ENCODE measurements around the gene NODAL.

The NODAL gene

DNA sequence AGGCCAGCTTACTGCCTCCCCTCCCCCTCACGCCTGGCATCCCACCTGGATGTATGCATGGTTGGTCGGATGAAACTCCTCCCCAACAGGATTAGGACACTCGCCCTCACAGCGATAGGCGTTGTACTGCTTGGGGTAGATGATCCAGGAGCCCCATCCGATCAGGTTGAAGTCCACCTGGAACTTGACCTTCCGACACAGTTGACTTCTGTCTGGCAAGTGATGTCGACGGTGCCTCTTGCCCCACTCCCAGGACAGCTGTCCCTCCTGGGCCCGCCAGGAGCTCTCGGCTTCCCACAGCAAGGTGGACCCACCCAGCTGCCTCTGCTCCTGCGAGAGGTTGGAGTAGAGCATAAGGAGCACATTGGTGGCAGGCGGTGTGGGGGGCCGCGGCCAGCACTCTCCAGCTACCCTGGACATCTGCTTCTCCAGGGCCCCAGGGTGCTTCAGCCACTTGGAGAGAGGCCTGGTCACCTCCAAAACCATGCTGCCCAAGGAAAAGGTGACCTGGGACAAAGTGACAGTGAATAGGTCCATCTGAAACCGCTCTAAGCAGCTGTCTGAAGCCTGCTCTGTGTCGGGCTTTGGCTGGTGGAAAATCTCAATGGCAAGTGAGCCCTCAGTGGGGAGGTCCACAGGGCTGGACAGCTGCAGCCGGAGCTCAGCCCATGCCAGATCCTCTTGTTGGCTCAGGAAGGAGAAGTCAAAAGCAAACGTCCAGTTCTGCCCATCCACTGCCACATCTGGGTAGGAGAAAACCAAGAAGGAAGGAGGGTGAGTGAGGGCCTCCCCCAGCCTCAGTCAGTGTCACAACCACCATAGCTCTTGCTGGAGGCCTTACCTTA lies 6.0 kb downstream of the NODAL start:
- FAIRE-seq (no peak), DNase-seq (ENCODE audit: insufficient read length, low spot score) (no peak)

DNA sequence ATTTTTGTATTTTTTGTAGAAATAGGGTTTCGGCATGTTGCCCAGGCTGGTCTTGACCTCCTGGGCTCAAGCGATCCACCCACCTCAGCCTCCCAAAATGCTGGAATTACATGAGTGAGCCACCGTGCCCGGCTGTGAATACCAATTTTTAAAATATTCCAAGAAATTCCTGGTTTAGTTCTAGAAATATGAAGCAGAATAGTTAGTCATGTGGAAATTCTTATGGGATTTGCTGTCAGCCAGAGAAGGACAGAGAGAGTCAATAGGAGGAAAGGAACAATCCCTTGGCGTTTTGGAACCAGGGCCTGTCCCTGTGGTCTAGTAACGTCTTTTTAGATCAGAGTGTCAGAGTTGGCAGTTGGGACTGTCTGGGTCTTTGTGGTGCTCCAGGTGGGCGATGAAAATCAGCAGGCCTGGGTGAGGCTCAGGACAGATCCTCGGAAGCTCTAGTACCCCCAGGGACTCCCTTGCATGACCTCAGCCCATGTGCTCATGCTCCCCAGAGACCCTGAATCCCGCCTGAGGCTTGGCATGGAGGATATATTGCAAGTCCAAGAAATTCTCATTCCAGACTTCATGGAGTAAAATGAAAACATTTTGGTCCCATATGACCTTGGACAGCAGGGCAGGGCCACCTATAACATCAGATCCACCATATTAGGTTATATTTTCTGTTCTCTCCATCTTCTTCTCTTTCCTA lies 7.8 kb downstream of the NODAL start:
- FAIRE-seq (no peak), DNase-seq (ENCODE audit: insufficient read length, low spot score) (no peak)

GRCh38 chr10:70432561-70433263 lies 8.8 kb downstream of the NODAL start:
- no peak for FAIRE-seq
- DNase-seq (ENCODE audit: insufficient read length, low spot score) = no peak

GRCh38 chr10:70432101-70432500 lies 9.4 kb downstream of the NODAL start:
- FAIRE-seq (no peak), DNase-seq (ENCODE audit: insufficient read length, low spot score) (no peak)

- FAIRE-seq = no peak
- DNase-seq (ENCODE audit: insufficient read length, low spot score) = no peak
Measured at GRCh38 chr10:70430493-70431445, 10.7 kb downstream of the NODAL start.

DNA sequence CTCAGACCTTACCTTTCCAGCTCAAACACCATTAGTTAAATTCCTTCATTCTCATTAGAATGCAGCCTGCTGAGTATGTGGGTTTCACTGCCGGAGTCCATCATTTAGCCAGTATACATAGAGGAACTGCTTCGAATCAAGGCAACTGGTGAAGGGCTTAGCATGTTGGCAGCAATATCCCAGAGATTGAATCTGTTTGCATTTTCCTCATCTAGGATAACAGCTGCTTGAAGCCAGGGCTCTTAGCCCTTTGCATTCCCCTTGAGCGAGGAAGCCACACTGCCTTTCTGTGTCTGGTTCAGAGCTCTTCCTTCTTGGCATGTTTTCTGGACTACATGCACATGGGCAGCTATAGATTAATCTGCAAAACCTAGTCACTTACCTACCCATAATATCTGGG lies 14.7 kb downstream of the NODAL start:
- DNase-seq (ENCODE audit: insufficient read length, low spot score) = no peak
- FAIRE-seq = no peak

GRCh38 chr10:70425096-70425495 lies 16.4 kb downstream of the NODAL start:
- FAIRE-seq = no peak
- no peak for DNase-seq (ENCODE audit: insufficient read length, low spot score)

GRCh38 chr10:70424320-70424719 lies 17.2 kb downstream of the NODAL start:
- DNase-seq (ENCODE audit: insufficient read length, low spot score) = no peak
- FAIRE-seq = no peak

DNA sequence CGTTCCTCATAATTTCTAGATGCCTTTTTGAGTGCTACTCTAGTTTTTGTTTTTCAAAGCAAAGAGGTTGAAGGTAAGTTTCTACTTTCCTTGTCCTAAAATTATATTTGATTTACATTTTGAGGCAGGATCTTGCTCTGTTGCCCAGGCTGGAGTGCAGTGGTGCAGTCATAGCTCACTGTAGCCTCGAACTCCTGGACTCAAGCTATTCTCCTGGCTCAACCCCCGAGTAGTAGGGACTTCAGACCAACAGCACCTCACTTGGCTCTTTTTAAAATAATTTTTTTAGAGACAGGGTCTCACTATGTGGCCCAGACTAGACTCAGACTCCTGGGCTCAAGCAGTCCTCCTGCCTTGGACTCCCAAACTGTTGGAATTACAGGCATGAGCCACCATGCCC lies 22.8 kb downstream of the NODAL start:
- FAIRE-seq (no peak), DNase-seq (ENCODE audit: insufficient read length, low spot score) (no peak)

- FAIRE-seq = no peak
- DNase-seq (ENCODE audit: insufficient read length, low spot score) = no peak
Measured at GRCh38 chr10:70418229-70418628, 23.3 kb downstream of the NODAL start.

DNA sequence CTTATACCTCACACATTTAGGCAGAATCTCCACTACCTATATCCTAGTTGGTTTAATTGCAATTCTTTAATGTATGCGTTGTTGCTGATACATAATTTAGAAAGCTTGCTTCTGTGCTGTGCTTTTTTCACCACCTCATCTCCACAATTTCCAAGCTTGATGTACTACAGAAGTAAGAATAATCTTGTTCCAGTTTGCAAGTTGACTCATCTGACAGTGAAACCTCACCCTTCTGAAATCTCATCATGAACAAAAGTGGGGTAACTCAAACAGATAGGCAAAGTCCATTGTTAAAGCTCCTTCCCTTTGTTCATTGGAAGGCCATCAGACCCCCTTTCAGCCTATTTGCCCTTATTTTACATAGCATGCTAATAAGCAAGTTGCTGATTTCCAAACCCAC lies 23.9 kb downstream of the NODAL start:
- no peak for FAIRE-seq
- DNase-seq (ENCODE audit: insufficient read length, low spot score) = no peak

- FAIRE-seq = no peak
- no peak for DNase-seq (ENCODE audit: insufficient read length, low spot score)
Measured at GRCh38 chr10:70412356-70412755, 29.1 kb downstream of the NODAL start.

DNA sequence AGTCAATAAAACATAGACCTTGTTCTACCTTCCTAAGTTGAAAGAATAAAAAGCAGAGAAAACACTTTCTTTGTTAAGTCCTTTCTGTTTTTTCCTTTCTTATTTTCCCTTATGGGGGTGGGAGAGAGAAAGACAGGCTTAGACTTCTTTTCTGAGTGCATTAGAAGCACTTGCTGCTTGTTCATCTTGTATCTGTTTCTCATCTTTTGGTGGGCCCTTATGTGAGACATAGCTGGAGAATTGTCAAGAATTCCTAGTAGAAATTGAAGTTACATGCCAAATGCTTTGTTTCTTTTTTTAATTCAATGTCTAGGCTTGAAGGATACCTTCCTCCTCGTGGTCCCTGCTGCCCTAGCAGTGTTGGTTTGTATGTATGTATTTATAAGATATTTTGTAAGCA lies 30.9 kb downstream of the NODAL start:
- no peak for FAIRE-seq
- no peak for DNase-seq (ENCODE audit: insufficient read length, low spot score)

GRCh38 chr10:70409772-70410171 lies 31.7 kb downstream of the NODAL start:
- DNase-seq (ENCODE audit: insufficient read length, low spot score) (no peak), FAIRE-seq (no peak)

DNA sequence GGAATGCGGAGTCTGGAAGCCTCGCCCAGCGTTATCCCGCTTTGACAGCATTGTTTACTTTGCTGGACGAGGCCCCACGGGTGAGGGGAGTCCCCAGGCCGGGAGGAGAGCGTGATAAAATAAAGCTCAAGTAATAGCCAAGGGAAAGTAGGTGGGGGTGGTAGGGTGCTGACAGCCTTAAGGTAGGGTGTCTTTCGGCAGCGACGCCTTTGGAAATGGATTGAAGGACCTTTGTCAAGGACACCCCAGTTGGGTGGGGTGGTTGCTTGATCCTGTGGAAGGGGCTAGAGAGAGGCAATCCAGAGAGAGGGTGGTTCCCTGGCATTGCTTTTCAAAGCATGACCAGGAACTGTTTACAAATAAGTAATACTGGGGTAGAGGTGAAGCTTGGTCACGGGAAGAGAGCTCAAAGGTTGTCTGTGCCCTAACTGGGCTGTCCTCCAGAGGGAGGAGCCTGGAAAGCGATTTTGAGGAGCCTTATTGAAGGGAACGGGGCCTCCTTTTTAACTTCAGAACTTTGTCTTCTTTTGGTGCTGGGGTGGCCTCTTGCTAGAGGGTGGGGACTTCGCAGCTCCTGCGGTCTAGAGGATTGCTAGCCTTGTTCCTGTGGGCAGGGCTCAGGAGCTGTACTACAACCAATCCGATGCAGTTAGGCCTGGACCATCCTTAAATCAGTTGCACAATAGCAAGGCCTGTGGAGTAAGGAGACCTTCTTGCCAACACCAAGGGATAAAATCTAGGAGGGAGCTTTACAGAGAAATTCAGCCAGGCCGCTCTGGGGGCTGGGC lies 36.2 kb downstream of the NODAL start:
- FAIRE-seq (no peak), DNase-seq (ENCODE audit: insufficient read length, low spot score) (peak; percentile 81)

GRCh38 chr10:70404787-70405036 lies 36.8 kb downstream of the NODAL start:
- no peak for FAIRE-seq

GRCh38 chr10:70404036-70404786 lies 37.3 kb downstream of the NODAL start, which contains the start of gene EIF4EBP2:
Gene EIF4EBP2, plus strand, starts transcription at chr10:70404145. Its CDS starts 257 bp downstream, at chr10:70404402.
- peak; percentile 92 for DNase-seq (ENCODE audit: insufficient read length, low spot score)
- no peak for FAIRE-seq

More at GRCh38 chr10:70404787-70405036, 36.8 kb downstream of the NODAL start:
- no peak for DNase-seq (ENCODE audit: insufficient read length, low spot score)

DNA sequence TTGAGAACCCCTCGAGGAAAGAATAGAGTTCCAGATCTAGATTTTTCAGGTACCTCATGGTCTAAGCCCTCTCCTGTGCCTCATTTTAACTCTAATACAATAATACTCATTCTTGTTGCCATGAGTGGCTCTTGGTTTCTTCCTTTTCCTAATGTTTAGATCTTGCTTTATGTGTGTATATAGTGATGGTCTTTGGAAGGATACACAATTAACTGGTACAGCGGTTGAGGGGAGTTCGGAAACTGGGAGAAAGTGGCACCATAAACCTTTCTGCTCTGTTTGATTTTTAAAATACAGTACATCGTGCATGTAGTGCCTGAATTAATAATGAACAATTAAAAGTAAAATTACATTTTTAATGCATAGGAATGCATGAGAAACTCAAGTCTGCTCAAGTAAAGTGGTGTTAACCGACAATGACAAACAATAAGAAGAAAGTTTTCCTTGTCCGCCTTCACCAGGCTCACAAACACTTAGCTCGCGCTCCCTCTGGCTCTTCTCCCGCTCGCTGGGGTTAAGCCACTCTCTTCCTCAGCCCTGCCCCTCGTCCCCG lies 37.9 kb downstream of the NODAL start:
- FAIRE-seq (peak; percentile 96), DNase-seq (ENCODE audit: insufficient read length, low spot score) (no peak)

GRCh38 chr10:70399177-70399576 lies 42.3 kb downstream of the NODAL start:
- DNase-seq (ENCODE audit: insufficient read length, low spot score) = no peak
- FAIRE-seq = no peak

All from HTR-8/SVneo (cell line).